Cardiac fibroblast (primary cell): ENCODE measurements around the gene LEKR1.
A peak's percentile ranks its signal among the peaks of the same experiment; 100 is the strongest.

Experiments used
- DNase-seq, 2 donors: peaks; one replicate each; pipeline versions ENCODE4 v3.0.0 to v3.0.0-alpha.2; 2010; ENCODE audit warnings: low read depth in 2 of 2
- H3K4me3 ChIP-seq, 2 donors: replicated peaks in 1 of 2; 1 replicate in 1 of 2; 2 replicates in 1 of 2; pipeline ENCODE4 v1.5.1; 2011; ENCODE audit warnings: low read depth in 2 of 2, low read length in 2 of 2, mild to moderate bottlenecking in 2 of 2, moderate library complexity in 1 of 2
- CTCF ChIP-seq: IDR thresholded peaks from one replicate; pipeline ENCODE4 v1.5.1; 2011; ENCODE audit warnings: low read depth, mild to moderate bottlenecking, low read length, inconsistent platforms

Gene LEKR1

GRCh38 chr3:157093096-157093495, 266.9 kb downstream of the LEKR1 start:
- DNase-seq = no peak
- H3K4me3 ChIP-seq = no peak overlapping the region
- TF ChIP-seq CTCF = no peak

- H3K4me3 ChIP-seq = no peak overlapping the region
- no peak for TF ChIP-seq CTCF
- DNase-seq = no peak
Observed at GRCh38 chr3:157094301-157094700, 268.1 kb downstream of the LEKR1 start.

- no peak overlapping the region for H3K4me3 ChIP-seq
- no peak for TF ChIP-seq CTCF
- peak in 1 of 2 donors; percentile 35 for DNase-seq
Observed at GRCh38 chr3:157094751-157095480, 268.8 kb downstream of the LEKR1 start.
